Keratinocyte (primary cell): ENCODE results near the gene NEK2. TPM values are rescaled to one million over a fixed set of nuclear protein-coding genes. Genes with fewer than 3 reads are reported as not detected.

Source experiments
- DNase-seq: peaks from one replicate; pipeline ENCODE4 v3.0.0-alpha.2; 2011; ENCODE audit warnings: low read depth, missing footprints, low spot score
- FAIRE-seq: peaks from 2 replicates; lab custom pipeline; 2011; peaks lifted over from hg19 to GRCh38; lab: Jason Lieb, UNC
- H2AFZ ChIP-seq: 2 replicates; pipeline ENCODE4 v1.6.0; 2012; ENCODE audit warnings: low read length, control low read depth, inconsistent platforms; ENCODE audit not compliant: control insufficient read depth
- H3K27ac ChIP-seq: 2 replicates; pipeline ENCODE4 v1.5.1; 2011; ENCODE audit warnings: low read length; ENCODE audit not compliant: control insufficient read depth, insufficient read depth
- H3K27me3 ChIP-seq: 3 replicates; pipeline ENCODE4 v1.6.0; 2011; ENCODE audit warnings: low read length; ENCODE audit not compliant: control insufficient read depth, insufficient read depth; ENCODE audit errors: extremely low read depth
- H3K36me3 ChIP-seq, 2 experiments: 2 replicates in 1 of 2; 3 replicates in 1 of 2; pipeline ENCODE4 v1.5.1; 2011; ENCODE audit warnings: low read length in 2 of 2, mild to moderate bottlenecking in 1 of 2; ENCODE audit not compliant: control insufficient read depth in 2 of 2, insufficient read depth in 2 of 2; ENCODE audit errors: extremely low read depth in 1 of 2
- H3K4me1 ChIP-seq: 3 replicates; pipeline ENCODE4 v1.5.1; 2011; ENCODE audit warnings: low read length; ENCODE audit not compliant: control insufficient read depth, insufficient read depth; ENCODE audit errors: extremely low read depth
- H3K4me2 ChIP-seq: 3 replicates; pipeline ENCODE4 v1.6.0; 2011; ENCODE audit warnings: low read depth, low read length; ENCODE audit not compliant: control insufficient read depth, insufficient read depth; ENCODE audit errors: extremely low read depth
- H3K4me3 ChIP-seq, 3 experiments: fragments of 200-600 bp in 1 of 3; sonication (generic) in 1 of 3; 2 replicates in 2 of 3; 3 replicates in 1 of 3; pipeline ENCODE4 v1.5.1; 2011 to 2016; ENCODE audit warnings: low read length in 3 of 3, mild to moderate bottlenecking in 3 of 3, control low read depth in 2 of 3, inconsistent platforms in 1 of 3, low read depth in 1 of 3, mixed read lengths in 1 of 3, mixed run types in 1 of 3, moderate library complexity in 1 of 3; ENCODE audit not compliant: control insufficient read depth in 2 of 3, insufficient read depth in 2 of 3; ENCODE audit errors: extremely low read depth in 1 of 3
- H3K79me2 ChIP-seq: 2 replicates; pipeline ENCODE4 v1.6.0; 2012; ENCODE audit warnings: low read length; ENCODE audit not compliant: control insufficient read depth, insufficient read depth
- H3K9ac ChIP-seq: 3 replicates; pipeline ENCODE4 v1.6.0; 2011; ENCODE audit warnings: low read length; ENCODE audit not compliant: control insufficient read depth, insufficient read depth; ENCODE audit errors: extremely low read depth
- H3K9me1 ChIP-seq: 3 replicates; pipeline ENCODE4 v1.6.0; 2011; ENCODE audit warnings: low read length; ENCODE audit not compliant: control insufficient read depth, insufficient read depth; ENCODE audit errors: extremely low read depth
- H3K9me3 ChIP-seq: 2 replicates; pipeline ENCODE4 v1.5.1; 2012; ENCODE audit warnings: low read depth, low read length; ENCODE audit not compliant: control insufficient read depth
- H4K20me1 ChIP-seq: 3 replicates; pipeline ENCODE4 v1.6.0; 2011; ENCODE audit warnings: low read length; ENCODE audit not compliant: control insufficient read depth, insufficient read depth; ENCODE audit errors: extremely low read depth
- CTCF ChIP-seq, 3 experiments: IDR thresholded peaks in 1 of 3; conservative IDR thresholded peaks in 1 of 3; optimal IDR thresholded peaks in 1 of 3; 2 replicates in 2 of 3; 3 replicates in 1 of 3; pipeline versions ENCODE3 to v1.5.1; 2011; ENCODE audit warnings: low read length in 3 of 3, mild to moderate bottlenecking in 3 of 3, moderate library complexity in 2 of 3, control low read depth in 1 of 3, inconsistent platforms in 1 of 3; ENCODE audit not compliant: insufficient read depth in 2 of 3; ENCODE audit errors: extremely low read depth in 1 of 3
- EZH2 ChIP-seq: IDR thresholded peaks from one replicate; pipeline ENCODE4 v1.6.1; 2012; ENCODE audit warnings: inconsistent platforms, mild to moderate bottlenecking, low read length, moderate library complexity
- dilution Hi-C: fragments of 300-500 bp; cut with MboI; formaldehyde crosslinking; loops from one replicate; pipeline ENCODE4 v1.7.0; 2020; ENCODE audit warnings: low sequenced_read_pairs; ENCODE audit not compliant: extremely low pct_ligation_motif_present
- polyA plus RNA-seq, 5 experiments: library from polyadenylated mRNA; depleted of rRNA in 3 of 5; stranded (reverse) in 3 of 5; stranded (forward) in 1 of 5; unstranded in 1 of 5; fragments of >200 nt; gene quantifications; 1 replicate in 1 of 5; 2 replicates in 3 of 5; 3 replicates in 1 of 5; pipeline versions ENCODE4 v1.2.1 to v1.2.3, GENCODE V29; 2011 to 2012; ENCODE audit warnings: missing spikeins in 2 of 5, low read depth in 1 of 5, low replicate concordance in 1 of 5

NEK2 gene
- polyA plus RNA-seq, 1 donor (not counting 4 experiments of a cell fraction or from before 2014, with no cell fraction given): 10.8 TPM

- FAIRE-seq: no peak
- H3K4me3 ChIP-seq: no peak overlapping the region
- dilution Hi-C loops: no loop called here
- H3K36me3 ChIP-seq: no peaks in the 10 kb centered on the region
- peaks cover 10% of the 10 kb centered on the region for H3K4me1 ChIP-seq
- TF ChIP-seq EZH2 (no peak), CTCF (optimal IDR thresholded peaks at IDR 0.05 in 1 of 3, IDR thresholded peaks at IDR 0.05 in 1 of 3, conservative IDR thresholded peaks at IDR 0.05 in 1 of 3; ENCODE audit: extremely low read depth in 1 of 3, insufficient read depth in 2 of 3, low read length in 3 of 3) (no peak)
- no peak overlapping the region for H3K9ac ChIP-seq
- H2AFZ ChIP-seq: peak overlapping the region; percentile 63
- H3K4me2 ChIP-seq: peak overlapping the region; percentile 53
- no peaks in the 10 kb centered on the region for H3K27me3 ChIP-seq
- H3K9me3 ChIP-seq: no peaks in the 10 kb centered on the region
- H3K27ac ChIP-seq: no peak overlapping the region
- no peaks in the 10 kb centered on the region for H3K79me2 ChIP-seq
- H4K20me1 ChIP-seq: no peaks in the 10 kb centered on the region
- no peaks in the 10 kb centered on the region for H3K9me1 ChIP-seq
- no peak for DNase-seq
These were observed 35.3 kb upstream of the NEK2 start for GRCh38 chr1:211710566-211711314.

DNA sequence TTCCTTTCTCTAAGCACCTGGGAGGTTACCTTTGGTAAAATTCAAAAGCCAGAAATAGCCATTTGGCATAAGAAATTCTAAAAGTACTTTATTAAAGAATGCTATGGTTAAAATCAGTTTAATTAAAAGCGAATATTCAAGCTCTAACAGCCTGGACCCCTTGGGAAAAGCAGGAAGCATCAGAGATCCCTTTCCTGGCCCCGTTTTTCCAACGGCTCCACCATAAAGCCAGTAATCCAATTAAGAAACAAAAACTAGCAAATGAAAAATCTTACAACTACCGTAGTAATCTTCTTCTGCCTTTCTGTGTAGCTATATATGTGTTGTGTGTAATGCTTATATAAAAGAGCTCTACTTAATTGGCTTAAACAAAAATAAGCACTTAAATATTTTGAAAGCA lies 33.5 kb upstream of the NEK2 start:
- H3K36me3 ChIP-seq: no peaks in the 10 kb centered on the region
- no peak for TF ChIP-seq CTCF (optimal IDR thresholded peaks at IDR 0.05 in 1 of 3, IDR thresholded peaks at IDR 0.05 in 1 of 3, conservative IDR thresholded peaks at IDR 0.05 in 1 of 3; ENCODE audit: extremely low read depth in 1 of 3, insufficient read depth in 2 of 3, low read length in 3 of 3)
- no peak for TF ChIP-seq EZH2
- no peak overlapping the region for H3K4me3 ChIP-seq
- no peaks in the 10 kb centered on the region for H3K9me3 ChIP-seq
- peaks cover 25% of the 10 kb centered on the region for H3K4me1 ChIP-seq
- no peaks in the 10 kb centered on the region for H3K79me2 ChIP-seq
- no peak overlapping the region for H3K4me2 ChIP-seq
- DNase-seq: no peak
- no peaks in the 10 kb centered on the region for H3K27me3 ChIP-seq
- no peak for FAIRE-seq
- no peaks in the 10 kb centered on the region for H4K20me1 ChIP-seq
- no peak overlapping the region for H3K27ac ChIP-seq
- no peak overlapping the region for H3K9ac ChIP-seq
- H2AFZ ChIP-seq: no peak overlapping the region
- no peaks in the 10 kb centered on the region for H3K9me1 ChIP-seq
- dilution Hi-C loops: no loop called here
